Vagina (tissue), 2 donors: ENCODE results near the gene CDKL5.

ENCODE experiments used
- CTCF ChIP-seq, 3 experiments: fragments of 450-650 bp in 2 of 3; fragments of 200-600 bp in 1 of 3; sonication (generic) in 1 of 3; IDR thresholded peaks; one replicate each; pipeline ENCODE4 v1.5.1; 2017 to 2019; ENCODE audit warnings: antibody characterized with exemption in 3 of 3, mild to moderate bottlenecking in 2 of 3, moderate library complexity in 2 of 3
- POLR2A ChIP-seq, 2 donors: fragments of 450-650 bp; IDR thresholded peaks; one replicate each; pipeline ENCODE4 v1.6.1; 2017; ENCODE audit warnings: antibody characterized with exemption in 2 of 2, mild to moderate bottlenecking in 2 of 2, moderate library complexity in 2 of 2
- POLR2AphosphoS5 ChIP-seq, 2 donors: sonication (generic); formaldehyde crosslinking; IDR thresholded peaks; one replicate each; pipeline ENCODE4 v1.9.0; 2017; ENCODE audit warnings: antibody characterized with exemption in 2 of 2, mild to moderate bottlenecking in 2 of 2, low read depth in 1 of 2; ENCODE audit not compliant: insufficient read depth in 1 of 2

- TF ChIP-seq CTCF (IDR thresholded peaks at IDR 0.05) = no peak
- no peak for TF ChIP-seq POLR2A (IDR thresholded peaks at IDR 0.05)
- no peak for TF ChIP-seq POLR2AphosphoS5 (IDR thresholded peaks at IDR 0.05; ENCODE audit: insufficient read depth in 1 of 2, low read depth in 1 of 2)
Observed at GRCh38 chrX:18534949-18535348, 109.5 kb downstream of the CDKL5 start.
